ENCODE results near the gene NOTCH1. TPM values are rescaled to one million over a fixed set of nuclear protein-coding genes. Genes with fewer than 3 reads are reported as not detected.
A peak's percentile ranks its signal among the peaks of the same experiment; 100 is the strongest.

NOTCH1 gene

Small RNAs within 50 kb of the gene (small RNA-seq; reads per million reads assigned to genes)
- gene MIR4673 (ENCODE audit: insufficient read depth), result 4.7 reads per million, percentile 17 among the genes with 10 or more reads in this experiment
- gene MIR4674 (ENCODE audit: insufficient read depth), result not detected
